ENCODE data around the gene DHRS3. TPM values are rescaled to one million over a fixed set of nuclear protein-coding genes. Genes with fewer than 3 reads are reported as not detected.

DHRS3 gene
- total and polyA plus RNA-seq, 2 of the 13 experiments (the other 11 are each of a cell fraction or from before 2014, with no cell fraction given), result 48.5 to 90.5 TPM

DNA sequence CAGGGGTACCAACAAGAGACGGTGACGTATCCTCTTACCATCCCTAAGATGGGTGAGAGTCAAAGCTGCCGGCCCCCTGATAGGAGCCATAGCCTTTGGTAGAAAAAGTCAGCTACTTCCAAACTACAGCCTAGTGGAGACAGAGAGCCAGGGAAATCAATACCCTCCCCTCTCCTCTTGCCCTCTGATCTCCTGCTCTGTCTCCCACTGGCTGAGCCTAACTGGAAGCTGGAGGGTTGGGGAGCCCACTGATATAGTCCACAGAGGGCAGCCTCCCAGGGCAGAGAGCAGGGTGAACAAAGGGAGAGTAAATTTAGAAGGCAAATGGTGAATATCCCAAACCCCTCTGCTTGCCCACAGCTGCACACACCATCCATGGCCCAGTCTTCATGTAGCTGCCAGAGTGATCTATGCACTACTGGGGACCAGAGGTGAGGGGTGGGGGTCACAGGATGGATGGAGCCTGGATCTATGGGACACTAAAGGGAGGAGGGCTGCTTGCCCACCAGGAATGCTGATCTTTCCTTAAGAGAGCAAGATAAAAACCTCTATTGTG lies 80.0 kb downstream of the DHRS3 start (continued):
- TF ChIP-seq ZHX2 (IDR thresholded peaks at IDR 0.05; ENCODE audit: low read depth) (no peak), ZHX2 (CRISPR knock-in tag; IDR thresholded peaks at IDR 0.05; ENCODE audit: borderline replicate concordance) (no peak), NAIF1 (CRISPR knock-in tag; IDR thresholded peaks at IDR 0.05; ENCODE audit: borderline replicate concordance) (no peak), NFIC (IDR thresholded peaks at IDR 0.05; ENCODE audit: low read length) (no peak), ZBTB4 (CRISPR knock-in tag; IDR thresholded peaks at IDR 0.05; ENCODE audit: borderline replicate concordance) (no peak), GFI1 (CRISPR knock-in tag; IDR thresholded peaks at IDR 0.05; ENCODE audit: borderline replicate concordance) (no peak), CAMTA2 (CRISPR knock-in tag; IDR thresholded peaks at IDR 0.05; ENCODE audit: borderline replicate concordance) (no peak), HMG20A (CRISPR knock-in tag; IDR thresholded peaks at IDR 0.05; ENCODE audit: borderline replicate concordance) (no peak), MXI1 (IDR thresholded peaks at IDR 0.05; ENCODE audit: borderline replicate concordance, low read depth, low read length) (no peak), KMT2B (CRISPR knock-in tag; IDR thresholded peaks at IDR 0.05) (no peak), ZNF766 (CRISPR knock-in tag; IDR thresholded peaks at IDR 0.05; ENCODE audit: borderline replicate concordance) (no peak), DNMT1 (CRISPR knock-in tag; IDR thresholded peaks at IDR 0.05) (no peak), RARA (CRISPR knock-in tag; IDR thresholded peaks at IDR 0.05) (peak; percentile 42), THAP8 (CRISPR knock-in tag; IDR thresholded peaks at IDR 0.05; ENCODE audit: borderline replicate concordance) (no peak), ZNF557 (CRISPR knock-in tag; IDR thresholded peaks at IDR 0.05) (no peak)
- TF ChIP-seq, protein P1, sequence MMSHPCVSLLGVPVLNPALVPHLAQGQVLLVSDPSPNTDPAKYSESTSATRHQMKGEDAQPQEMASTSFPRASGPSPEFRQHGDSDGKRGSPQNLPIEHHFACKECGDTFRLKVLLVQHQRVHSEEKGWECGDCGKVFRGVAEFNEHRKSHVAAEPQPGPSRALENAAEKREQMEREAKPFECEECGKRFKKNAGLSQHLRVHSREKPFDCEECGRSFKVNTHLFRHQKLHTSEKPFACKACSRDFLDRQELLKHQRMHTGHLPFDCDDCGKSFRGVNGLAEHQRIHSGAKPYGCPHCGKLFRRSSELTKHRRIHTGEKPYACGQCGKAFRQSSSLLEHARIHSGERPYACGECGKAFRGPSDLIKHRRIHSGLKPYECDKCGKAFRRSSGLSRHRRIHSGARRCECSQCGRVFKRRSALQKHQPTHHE (CRISPR knock-in tag; IDR thresholded peaks at IDR 0.05; ENCODE audit: borderline replicate concordance), result no peak
